Measurements from ENCODE around the gene LPXN. TPM values are rescaled to one million over a fixed set of nuclear protein-coding genes. Genes with fewer than 3 reads are reported as not detected.

Gene LPXN
- total RNA-seq, 1 donor from 2014 or later = 3.8 TPM

DNA sequence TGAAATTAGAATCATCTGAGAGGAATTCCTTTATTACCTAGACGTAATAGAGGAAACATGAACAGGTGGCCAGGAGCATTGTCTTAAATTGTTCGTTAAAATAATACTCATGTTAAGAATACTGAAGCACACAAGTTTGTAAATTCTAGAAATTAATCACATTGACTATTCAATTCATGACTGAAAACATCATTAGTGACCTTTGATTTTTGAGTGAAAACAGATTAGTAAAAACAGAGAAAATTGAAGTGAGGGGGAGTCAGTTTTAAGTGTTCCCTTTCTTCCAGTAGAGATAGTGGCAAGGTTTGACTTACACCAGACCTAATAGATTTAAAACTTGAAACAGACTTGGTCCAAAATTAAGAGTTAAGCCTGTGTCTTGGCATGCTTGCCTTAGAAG is 4.7 kb upstream of the LPXN start:
- TF ChIP-seq, protein P1, sequence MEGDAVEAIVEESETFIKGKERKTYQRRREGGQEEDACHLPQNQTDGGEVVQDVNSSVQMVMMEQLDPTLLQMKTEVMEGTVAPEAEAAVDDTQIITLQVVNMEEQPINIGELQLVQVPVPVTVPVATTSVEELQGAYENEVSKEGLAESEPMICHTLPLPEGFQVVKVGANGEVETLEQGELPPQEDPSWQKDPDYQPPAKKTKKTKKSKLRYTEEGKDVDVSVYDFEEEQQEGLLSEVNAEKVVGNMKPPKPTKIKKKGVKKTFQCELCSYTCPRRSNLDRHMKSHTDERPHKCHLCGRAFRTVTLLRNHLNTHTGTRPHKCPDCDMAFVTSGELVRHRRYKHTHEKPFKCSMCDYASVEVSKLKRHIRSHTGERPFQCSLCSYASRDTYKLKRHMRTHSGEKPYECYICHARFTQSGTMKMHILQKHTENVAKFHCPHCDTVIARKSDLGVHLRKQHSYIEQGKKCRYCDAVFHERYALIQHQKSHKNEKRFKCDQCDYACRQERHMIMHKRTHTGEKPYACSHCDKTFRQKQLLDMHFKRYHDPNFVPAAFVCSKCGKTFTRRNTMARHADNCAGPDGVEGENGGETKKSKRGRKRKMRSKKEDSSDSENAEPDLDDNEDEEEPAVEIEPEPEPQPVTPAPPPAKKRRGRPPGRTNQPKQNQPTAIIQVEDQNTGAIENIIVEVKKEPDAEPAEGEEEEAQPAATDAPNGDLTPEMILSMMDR (IDR thresholded peaks at IDR 0.05; ENCODE audit: partially characterized antibody, unreplicated experiment) = no peak
- Mint-ChIP-seq H3K9me3 (ENCODE audit: unreplicated experiment) (peaks cover 20% of the 10 kb centered on the region), H3K4me1 (ENCODE audit: low read depth, unreplicated experiment) (peaks cover 15% of the 10 kb centered on the region), H3K4me3 (ENCODE audit: unreplicated experiment) (peak overlapping the region; percentile 99), H3K27ac (ENCODE audit: unreplicated experiment) (peak overlapping the region; percentile 100), H3K36me3 (ENCODE audit: unreplicated experiment) (no peaks in the 10 kb centered on the region), H3K27me3 (ENCODE audit: unreplicated experiment) (peaks cover 24% of the 10 kb centered on the region)
- no peak for DNase-seq

GRCh38 chr11:58579192-58580129 is 3.8 kb upstream of the LPXN start:
- DNase-seq = peak; percentile 94
- TF ChIP-seq, protein P1 (IDR thresholded peaks at IDR 0.05; ENCODE audit: partially characterized antibody, unreplicated experiment) = peak; percentile 61

DNA sequence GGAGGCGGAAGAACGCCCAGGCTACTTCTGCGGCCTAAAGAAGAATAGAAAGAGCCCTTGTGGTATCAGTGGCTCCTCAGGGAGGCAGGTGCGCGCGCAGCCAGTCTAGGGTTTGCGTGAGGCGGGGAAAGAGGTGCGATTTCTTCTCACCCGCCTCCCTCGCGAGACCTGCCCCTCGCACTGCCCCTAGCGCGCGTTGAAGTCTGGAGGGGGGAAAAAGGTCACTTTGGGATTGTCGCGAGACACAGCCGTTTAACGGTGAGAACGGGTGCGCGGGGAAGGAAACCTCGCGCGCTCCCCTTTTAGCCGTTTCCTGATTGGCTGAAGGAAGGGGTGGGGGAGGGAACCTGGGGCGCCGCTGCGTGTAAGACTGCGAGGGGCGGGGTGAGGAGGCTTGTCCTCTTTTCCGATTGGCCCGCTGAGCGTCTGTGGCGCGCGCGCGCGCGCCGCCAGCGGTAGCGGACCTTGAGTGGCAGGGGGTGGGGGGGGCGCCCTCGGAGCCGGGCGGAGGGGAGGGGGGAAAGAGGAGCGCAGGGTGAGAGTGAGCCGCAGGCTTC is 3.1 kb upstream of the LPXN start, which contains the start of gene ZFP91:
Gene ZFP91, plus strand, starts transcription at position 429 of the 557 bp plus-strand sequence. CDS start 219 bp downstream, outside the sequence.
- Mint-ChIP-seq H3K27ac (ENCODE audit: unreplicated experiment) (peak within 1 kb of the TSS; percentile 100), H3K27me3 (ENCODE audit: unreplicated experiment) (peaks cover 23% of the 10 kb centered on the region), H3K4me1 (ENCODE audit: low read depth, unreplicated experiment) (peaks cover 13% of the 10 kb centered on the region), H3K36me3 (ENCODE audit: unreplicated experiment) (no peaks in the 10 kb centered on the region), H3K4me3 (ENCODE audit: unreplicated experiment) (peak within 1 kb of the TSS; percentile 99), H3K9me3 (ENCODE audit: unreplicated experiment) (peaks cover 20% of the 10 kb centered on the region)
- DNase-seq = peak; percentile 96
- TF ChIP-seq, protein P1 (IDR thresholded peaks at IDR 0.05; ENCODE audit: partially characterized antibody, unreplicated experiment) = no peak

More at GRCh38 chr11:58579192-58580129, 3.8 kb upstream of the LPXN start:
- no peaks in the 10 kb centered on the region for H3K36me3 Mint-ChIP-seq (ENCODE audit: unreplicated experiment)
- H3K27me3 Mint-ChIP-seq (ENCODE audit: unreplicated experiment) = peaks cover 24% of the 10 kb centered on the region
- H3K4me3 Mint-ChIP-seq (ENCODE audit: unreplicated experiment) = peak overlapping the region; percentile 99
- H3K4me1 Mint-ChIP-seq (ENCODE audit: low read depth, unreplicated experiment) = peaks cover 15% of the 10 kb centered on the region
- H3K27ac Mint-ChIP-seq (ENCODE audit: unreplicated experiment) = peak overlapping the region; percentile 100
- peaks cover 20% of the 10 kb centered on the region for H3K9me3 Mint-ChIP-seq (ENCODE audit: unreplicated experiment)

DNA sequence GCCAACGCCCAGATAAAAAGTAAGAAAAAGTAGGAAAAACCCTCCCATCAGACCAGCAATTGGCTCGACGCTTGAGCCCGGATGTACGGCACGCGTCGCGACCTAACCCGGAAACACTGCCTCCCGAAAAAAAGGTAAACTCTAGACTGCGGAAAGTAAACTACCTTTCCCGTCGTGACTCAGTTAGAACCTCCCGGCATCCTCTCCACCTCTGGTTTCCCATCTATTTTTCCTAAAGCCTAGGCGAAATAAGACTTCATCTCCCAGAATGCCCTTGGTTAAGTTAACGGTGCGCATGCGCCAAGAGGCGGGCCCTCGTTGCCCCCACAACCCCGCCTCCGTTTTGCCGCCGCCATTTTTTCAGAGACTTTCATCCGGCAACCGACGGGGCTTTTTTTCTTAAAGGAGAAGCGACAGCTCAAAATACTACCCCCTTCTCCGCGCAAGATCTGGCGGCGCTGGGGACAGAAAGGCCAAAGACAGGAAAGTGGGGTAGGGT is 2.5 kb upstream of the LPXN start:
- H3K36me3 Mint-ChIP-seq (ENCODE audit: unreplicated experiment) = no peaks in the 10 kb centered on the region
- peaks cover 13% of the 10 kb centered on the region for H3K4me1 Mint-ChIP-seq (ENCODE audit: low read depth, unreplicated experiment)
- peak overlapping the region; percentile 100 for H3K27ac Mint-ChIP-seq (ENCODE audit: unreplicated experiment)
- peaks cover 22% of the 10 kb centered on the region for H3K27me3 Mint-ChIP-seq (ENCODE audit: unreplicated experiment)
- H3K4me3 Mint-ChIP-seq (ENCODE audit: unreplicated experiment) = peak overlapping the region; percentile 89
- TF ChIP-seq, protein P1 (IDR thresholded peaks at IDR 0.05; ENCODE audit: partially characterized antibody, unreplicated experiment) = no peak
- peaks cover 20% of the 10 kb centered on the region for H3K9me3 Mint-ChIP-seq (ENCODE audit: unreplicated experiment)
- DNase-seq = peak; percentile 94

Data from glutamatergic neuron (in vitro differentiated cells).